ENCODE results near the gene ST3GAL4.
"Not testable (repeated sequence)": the region's sequence is repeated elsewhere in the genome, so short reads cannot be mapped to it uniquely, and the experiment has no call there.

ST3GAL4 gene

DNA sequence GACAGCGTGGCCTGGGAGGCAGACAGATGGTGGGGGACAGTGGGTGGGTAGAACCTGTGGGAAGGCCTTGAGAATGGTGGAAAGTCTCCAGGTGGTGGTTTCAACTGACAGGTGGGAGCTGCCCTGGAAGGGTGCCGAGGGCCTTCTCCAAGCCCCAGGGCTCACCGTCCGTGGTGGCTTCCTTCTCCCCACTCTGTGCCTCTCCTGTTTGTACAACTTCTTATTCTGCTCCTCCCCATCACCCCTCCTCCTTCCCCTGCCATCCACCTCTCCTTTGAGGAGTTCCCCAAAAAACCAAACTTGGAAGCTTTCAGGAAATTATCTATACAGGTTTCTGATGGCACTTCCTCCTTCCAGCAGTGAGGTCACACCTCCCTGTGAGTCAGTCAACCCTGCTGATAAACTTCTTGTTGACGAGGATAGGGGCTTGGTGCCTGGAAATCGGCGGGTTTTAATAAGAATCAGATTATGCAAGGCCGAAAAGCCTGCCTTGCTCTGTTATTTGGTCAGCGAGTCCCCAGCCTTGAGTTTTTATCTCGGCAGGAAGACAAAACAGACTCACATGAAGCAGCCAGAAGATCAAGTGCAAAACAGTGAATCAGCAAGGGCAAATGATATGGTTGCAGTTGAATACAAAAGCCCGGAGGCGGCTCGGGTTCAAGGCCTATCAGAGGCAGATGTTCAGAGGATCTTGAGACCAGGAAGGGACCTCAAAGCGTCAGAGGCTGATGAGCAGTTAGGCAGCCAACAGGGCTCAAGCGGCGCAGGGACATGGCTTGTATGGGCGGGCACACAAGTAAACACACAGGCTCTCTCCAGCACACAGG is 9.5 kb upstream of the ST3GAL4 start:
- no peak for DNase-seq (ENCODE audit: low read depth in 2 of 2)

DNA sequence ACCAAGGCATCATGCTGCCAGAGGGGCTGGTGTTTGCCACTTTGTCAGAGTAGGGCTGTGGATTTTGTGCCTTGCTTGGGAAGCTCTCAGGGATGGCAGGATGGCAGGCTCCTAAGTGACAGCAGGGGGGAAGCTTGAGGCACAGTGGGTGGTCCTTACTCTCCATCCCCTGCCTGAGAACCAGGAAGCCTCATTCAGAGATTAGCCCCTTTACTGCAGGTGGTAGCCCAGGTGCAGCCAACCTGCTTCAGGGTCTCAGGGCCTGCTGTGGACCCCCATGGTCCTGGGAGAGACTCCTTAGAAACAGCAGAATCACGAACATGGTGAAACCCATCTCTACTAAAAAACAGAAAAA is 8.9 kb upstream of the ST3GAL4 start:
- no peak for DNase-seq (ENCODE audit: low read depth in 2 of 2)

DNA sequence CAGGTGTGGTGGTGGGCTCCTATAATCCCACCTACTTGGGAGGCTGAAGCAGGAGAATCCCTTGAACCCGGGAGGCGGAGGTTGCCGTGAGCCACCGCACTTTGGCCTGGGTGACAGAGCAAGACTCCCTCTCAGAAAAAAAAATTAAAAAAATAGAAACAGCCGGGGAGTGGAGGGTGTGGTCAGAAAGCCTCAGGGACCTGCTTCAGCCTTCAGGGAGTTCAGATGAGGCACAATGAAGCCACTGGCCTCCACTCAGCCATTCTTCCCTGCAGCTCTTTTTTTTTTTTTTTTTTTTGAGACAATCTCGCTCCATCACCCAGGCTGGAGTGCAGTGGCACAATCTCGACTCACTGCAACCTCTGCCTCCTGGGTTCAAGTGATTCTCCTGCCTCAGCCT is 8.5 kb upstream of the ST3GAL4 start:
- not testable (repeated sequence) for DNase-seq (ENCODE audit: low read depth in 2 of 2)

DNA sequence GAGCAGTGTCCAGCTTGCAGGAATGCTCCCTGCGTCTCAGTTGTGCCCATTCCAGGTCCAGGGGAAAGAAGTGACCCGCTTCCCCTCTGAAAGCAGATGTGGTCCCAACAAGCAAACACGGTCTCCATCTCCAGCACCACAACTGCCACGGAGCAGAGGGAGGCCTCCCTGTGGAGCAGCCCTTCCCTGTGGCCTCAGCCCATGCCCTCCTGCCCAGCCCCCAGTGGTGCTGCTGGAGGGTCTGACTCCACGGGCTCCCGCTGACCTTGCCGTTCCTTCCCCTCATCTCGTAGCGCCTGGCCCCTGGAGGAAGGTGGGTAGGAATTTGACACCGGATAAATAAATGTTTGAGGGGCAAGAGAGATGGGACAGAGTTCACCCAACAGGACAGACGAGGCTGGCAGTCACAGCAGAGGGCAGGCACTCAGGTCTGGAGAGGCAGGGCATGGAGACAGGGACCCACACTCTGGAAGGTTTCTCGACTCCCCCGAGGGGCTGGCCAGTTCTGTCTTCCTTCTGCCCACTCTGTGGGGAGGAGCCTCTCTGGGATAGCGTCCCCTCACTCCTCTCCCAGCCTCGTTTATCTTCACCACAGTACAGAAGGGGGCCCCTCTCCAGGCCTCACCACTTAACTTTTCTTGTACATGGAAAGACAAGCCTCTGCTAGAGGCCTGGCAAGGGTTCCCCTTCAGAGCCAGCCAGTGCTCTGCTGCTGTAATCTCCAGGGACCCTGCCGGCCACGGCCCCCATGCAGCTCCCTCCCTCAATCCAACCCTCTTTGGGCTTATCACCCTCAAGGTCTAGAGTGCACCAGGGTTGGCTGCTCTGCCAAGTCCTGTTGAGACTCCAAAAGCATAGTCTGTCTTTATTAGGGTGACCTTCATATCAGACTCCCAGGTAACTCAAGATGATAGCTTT is 7.5 kb upstream of the ST3GAL4 start:
- DNase-seq (ENCODE audit: low read depth in 2 of 2) = no peak

DNA sequence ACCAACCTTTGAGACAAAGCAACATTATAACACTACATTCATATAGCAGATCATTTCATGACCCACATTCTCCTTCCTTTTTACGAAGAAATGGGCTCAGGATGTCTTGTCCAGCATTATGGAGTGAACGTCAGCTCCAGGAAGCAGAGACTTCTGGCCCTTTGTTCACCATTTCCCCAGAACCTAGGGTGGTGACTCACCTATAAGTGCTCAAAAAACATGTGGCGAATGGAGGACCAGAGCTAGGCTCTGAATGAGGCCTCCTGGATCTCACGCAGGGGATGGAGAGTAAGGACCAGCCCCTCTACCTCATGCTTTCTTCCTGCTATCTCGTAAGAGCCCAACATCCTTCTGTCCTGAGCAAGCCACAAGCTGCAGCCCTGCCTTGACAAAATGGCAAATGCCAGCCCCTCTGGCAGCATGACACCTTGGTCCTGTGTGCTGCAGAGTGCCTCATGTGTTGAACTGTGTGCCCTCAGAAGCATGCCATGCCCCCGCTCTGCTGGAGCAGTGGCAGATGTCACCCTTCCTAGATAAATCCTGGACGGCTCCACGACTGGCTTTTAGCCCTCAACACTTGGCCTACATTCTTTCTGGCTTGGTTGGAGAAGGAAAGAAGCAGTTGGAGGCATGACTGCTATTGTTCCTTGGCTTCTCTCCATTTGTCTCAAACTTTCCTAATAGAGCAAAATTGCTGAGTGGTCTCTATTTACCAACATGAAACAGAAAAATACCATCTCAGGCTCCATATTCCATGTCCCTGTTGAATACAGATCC is 6.5 kb upstream of the ST3GAL4 start:
- no peak for DNase-seq (ENCODE audit: low read depth in 2 of 2)

DNA sequence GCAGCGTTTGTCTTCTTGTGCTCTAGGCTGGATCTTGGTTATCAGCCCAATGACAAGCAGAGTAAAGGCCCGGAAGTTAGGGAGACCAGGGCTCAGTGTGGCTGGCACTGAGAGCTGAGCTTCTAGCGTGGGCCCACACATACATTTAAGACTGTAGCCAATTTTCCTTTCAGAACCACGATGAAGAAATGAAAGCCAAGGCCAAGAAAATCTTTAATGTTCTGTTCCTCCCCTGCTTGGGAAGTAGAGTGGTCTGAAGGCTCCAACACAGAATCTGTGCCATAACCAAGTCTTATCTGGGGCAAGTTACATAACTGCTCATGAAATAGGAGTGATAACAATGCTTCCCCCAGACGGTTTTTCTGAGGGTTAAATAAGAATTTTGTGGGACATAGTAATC is 4.7 kb upstream of the ST3GAL4 start:
- no peak for DNase-seq (ENCODE audit: low read depth in 2 of 2)

DNA sequence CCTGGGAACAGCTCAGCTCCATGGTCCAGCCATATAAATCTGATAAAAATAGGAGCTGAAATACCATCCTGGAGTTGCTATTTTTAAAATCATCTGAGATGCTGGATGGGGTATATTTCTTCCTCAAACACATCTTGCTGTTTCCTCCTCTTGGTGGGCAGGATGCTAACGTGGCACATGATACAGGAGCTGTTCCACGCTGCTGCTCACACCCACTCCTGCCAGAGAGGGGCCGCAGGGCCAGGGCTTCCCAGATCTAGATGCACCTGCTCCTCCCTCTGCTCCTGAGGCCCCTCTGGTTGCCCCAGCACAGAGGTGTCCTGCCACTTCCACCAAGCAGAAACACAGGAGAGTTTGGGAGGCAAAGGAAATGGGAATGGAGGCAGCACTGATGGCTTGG is 3.3 kb upstream of the ST3GAL4 start:
- DNase-seq (ENCODE audit: low read depth in 2 of 2) = no peak

DNA sequence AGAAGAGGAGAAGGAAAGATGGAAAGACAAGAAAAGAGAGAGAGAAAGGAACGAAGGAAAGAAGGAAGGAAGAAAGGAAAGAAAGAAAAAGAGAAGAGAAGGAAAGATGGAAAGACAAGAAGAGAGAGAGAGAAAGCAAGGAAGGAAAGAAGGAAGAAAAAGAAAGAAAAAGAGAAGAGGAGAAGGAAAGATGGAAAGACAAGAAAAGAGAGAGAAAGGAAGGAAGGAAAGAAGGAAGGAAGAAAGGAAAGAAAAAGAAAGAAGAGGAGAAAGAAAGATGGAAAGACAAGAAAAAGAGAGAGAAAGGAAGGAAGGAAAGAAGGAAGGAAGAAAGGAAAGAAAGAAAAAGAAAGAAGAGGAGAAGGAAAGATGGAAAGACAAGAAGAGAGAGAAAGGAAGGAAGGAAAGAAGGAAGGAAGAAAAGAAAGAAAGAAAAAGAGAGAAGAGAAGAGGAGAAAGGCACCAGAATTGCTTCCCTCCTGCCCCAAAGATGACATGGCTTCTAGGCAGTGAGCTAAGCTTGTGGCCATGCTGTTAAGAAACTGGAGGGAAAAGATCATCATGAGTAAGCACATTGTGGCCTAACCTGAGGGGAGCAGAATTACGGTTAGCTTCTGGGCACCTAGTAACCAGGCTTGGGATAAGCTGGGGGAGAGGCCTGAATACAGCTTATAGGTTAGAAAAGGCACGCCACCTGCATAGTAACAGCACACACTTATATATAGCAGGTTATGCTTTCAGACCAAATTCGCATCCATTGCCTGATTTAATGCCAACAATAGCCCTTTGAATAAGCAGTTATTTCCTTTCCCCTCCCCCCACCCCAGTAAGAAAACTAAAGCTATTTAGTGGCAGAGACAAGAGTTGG is 2.3 kb upstream of the ST3GAL4 start:
- no peak for DNase-seq (ENCODE audit: low read depth in 2 of 2)

DNA sequence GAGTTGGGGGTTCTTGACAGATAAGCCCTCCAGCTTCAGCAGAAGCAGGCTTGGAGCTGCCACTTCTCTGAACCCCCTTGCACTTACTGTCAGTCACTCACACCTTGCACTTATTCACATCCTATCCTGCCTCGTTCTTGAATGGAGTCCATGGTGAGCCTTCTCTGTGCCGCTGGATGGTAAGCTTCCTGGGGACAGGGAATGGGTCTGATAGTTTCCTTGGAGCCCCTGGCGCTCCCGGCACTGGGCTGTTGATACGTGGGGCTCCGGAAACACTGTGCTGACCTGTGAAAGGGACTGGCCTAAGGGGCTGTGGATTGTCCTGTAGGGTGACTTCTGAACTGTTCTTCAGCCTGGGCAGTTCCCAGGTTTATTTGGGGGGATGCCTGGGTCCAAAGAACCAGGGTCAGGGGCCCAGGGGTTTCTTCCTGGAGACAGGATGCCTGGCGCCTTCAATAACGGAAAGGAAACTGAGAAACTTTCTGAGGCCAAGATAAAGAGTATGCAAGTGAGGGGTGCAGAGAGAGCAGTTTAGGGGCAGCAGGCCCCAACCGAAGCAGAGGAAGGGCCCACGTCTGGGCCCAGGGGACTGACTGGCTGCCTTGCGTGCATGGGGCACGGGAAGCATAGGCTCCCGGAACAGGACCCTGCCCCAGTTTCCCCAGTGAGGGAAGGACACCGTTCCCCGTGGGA is 709 bp upstream of the ST3GAL4 start:
- DNase-seq (ENCODE audit: low read depth in 2 of 2) = no peak

DNA sequence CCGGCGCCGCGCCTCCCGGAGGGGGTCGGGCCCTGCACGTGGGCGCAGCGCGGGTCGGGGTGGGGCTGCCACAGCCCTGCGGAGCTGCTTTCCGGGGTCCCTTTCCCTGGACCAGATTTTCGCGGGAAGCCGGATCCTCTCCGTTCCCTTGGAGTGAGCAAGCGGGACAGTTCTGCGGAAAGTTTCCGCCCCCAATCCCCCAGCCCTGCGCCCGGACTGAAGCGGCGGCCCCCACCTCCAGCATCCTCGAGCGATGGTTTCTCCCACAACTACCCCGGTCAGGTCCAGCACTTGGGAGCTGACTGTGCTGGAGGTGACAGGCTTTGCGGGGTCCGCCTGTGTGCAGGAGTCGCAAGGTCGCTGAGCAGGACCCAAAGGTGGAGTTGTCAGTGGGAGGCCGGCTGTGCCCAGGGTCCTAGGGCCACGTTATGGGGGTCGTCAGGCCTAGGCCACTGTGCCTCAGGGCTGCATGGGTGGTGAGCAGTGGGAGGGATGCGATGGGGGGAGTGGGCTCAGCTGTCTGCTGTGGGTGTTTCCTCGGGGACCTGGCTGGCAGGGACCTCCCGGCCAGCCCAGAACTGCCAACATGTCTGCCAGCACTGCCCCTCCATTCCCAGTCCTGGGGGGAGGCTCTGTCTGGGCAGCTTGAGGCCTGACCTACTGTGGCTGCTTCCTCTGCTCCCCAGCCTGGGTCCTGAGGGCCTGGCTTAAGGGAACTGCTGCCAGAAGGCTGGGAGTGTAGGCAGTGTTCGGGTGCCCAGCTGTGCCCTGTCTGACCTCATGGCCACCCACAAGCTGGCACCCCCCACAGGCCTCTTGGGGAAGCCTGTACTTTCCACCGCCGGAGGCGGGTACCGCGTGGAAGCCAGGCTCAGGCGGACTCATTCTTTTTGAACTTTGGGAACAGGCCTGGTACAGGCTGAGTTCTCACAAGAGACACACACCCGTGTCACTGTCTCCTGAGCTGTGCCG is 726 bp downstream of the ST3GAL4 start:
- DNase-seq (ENCODE audit: low read depth in 2 of 2) = no peak

DNA sequence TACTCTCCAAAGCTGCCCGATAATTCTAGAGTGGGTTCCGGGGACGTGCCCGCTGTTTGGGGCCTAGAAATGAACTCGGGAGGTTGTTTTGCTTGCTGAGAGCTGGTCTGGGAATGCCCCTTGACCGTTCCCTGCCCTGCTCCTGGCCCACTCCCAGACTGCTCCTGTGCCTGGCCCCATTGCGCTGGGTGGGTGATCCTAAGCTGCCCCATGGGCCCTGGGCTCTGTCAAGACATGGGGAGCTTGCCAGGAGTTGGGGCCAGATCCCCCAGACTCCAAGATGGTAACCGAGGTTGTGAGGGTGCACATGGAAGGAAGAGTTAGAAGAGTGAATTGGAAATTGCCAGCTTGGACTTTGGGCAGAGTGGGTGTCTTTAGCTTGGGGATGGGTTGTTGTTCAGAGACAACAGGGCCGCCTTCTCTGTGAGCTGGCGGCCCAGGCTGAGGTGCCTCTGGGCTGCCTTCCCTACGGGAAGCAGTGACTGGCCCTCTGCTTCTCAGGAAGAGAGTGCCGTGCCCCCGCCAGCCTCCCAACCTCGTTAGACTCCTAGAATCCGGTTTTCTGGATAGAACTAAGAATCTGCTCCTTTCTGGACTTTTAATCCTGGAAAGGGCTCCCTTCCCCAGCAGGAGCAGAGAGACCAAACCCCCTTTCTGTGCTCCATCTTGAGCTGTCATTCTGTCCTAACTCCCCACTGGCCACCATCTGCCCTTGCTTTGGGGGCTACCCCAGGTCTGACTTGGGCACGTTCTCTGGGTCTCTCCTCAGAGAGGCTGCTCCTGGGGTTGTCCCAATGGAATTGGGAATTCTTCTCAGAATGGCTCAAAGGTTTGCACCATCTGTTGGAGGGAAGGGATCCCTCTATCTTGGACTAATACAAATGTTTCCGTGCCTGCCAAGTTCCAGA is 1.8 kb downstream of the ST3GAL4 start:
- DNase-seq (ENCODE audit: low read depth in 2 of 2) = no peak

DNA sequence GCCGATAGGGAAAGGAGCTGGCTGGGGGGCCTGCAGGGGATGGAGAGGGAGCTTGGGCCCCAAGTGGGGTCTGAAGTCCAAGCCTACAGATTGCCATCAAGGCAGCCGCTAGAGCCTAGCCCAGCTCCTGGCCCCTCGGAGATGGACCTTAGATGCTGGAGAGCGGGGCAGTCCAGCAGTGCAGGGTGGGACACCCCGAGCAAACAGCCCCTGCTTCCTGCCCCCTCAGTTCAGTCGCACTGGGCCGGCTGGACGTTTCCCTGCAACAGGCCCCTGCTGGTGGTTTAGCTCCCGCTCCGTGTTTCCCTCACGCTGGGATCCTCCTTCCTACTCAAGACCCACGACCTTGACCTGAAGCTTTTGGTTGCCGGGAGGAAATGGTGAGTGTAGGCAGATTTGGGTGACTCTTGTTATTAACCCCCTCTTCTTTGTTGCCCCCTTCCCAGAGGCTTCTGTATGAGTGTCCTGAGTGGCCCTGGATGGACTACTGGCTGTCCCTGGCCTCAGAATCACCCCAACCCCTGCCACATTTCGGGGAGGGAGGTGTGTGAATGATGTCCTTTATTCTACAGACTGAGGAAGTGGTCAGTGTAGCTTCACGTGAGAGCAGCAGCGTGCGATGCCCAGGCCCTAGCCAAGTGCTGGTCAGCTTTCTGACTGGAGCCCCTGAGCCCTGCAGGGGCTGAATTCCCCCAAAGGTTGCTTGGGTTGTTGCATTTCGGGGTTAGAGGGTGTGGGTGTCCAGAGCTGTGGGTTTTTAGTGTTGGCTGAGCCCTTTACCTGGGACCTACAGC is 2.7 kb downstream of the ST3GAL4 start:
- DNase-seq (ENCODE audit: low read depth in 2 of 2) = no peak

DNA sequence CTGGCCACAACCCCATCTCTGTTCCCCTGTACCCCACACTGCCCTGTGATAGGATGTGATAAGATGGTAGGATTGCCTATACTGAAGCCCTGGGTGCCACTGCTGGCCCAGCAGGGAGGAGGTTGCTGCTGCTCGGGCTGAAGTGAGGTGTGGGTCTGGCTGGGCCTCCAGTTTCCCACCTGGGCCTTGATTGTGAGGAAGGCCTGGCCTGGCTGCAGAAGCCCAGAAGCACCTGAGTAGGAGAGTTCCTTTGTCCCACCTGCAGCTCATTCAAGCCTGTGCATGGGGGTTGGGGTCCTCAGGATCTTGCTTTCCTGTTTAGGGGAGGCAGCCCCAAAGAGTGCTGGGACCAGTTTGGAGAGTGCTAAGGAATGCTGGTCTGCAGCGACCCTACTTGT is 3.3 kb downstream of the ST3GAL4 start:
- DNase-seq (ENCODE audit: low read depth in 2 of 2) = no peak

DNA sequence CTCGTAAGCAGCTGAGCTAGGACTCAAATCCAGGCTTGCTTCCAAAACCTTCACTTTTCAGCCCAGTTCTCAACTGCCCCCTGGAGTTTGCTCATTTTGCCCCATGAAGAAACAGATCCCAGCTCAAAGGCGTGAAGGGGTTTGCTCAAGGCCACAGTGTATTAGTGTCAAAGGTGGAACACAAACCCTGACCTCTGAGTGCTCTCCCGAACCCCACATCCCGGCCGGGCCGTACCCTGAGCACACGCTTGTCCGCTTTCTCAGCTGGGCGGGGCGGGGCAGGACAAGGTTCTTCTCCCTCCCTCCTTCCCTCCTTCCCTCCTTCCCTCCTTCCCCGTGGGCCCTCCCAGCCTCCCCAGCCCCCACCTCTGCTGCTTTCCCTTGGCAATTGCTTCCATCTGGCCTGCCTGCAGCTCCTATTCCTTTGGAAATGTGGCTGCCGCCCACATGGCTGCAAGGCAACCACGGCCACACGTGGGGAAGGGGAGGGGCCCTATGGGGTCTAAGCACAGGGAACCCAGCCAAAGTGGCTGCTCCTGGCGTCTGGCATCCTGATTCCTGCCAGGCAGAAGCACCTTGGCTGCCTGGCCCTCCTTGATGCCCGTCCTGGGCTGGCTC is 4.1 kb downstream of the ST3GAL4 start:
- no peak for DNase-seq (ENCODE audit: low read depth in 2 of 2)

DNA sequence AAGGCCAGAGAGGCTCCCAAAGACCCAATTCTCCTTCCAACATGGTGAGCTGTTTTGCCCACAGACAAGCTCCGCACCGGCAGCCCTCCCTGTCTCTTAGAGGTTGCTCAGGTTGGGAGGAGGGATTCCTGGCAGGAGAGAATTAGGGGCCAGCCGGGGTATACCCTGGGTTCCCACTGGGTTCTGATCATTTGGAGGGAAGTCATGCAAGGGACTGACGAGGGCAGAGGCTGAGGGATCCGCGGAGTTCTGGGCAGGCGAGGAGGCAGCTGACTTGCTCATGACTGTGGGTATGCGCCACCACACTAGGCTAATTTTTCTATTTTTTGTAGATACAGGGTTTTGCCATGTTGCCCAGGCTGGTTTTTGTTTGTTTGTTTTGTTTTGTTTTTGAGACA is 4.6 kb downstream of the ST3GAL4 start:
- DNase-seq (ENCODE audit: low read depth in 2 of 2) = no peak

DNA sequence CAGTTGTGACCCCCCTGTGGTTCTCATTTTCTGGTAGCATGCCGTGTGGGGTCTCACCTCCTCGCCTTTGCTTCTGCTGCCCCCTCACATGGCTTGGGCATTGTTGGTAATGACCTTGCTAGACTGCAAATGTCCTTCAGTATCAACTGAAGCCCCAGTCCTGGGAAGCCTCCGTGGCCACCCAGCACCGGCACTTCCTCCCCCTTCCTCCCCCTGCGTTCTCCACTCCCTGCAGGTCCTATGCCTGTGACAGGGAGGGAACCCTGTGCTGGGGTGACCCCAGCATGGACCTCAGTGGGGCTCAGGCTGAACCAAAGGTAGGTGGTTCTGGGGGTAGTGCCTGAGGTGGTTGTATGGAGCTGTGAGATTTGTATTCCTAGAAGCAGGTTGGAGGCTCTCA is 5.9 kb downstream of the ST3GAL4 start:
- DNase-seq (ENCODE audit: low read depth in 2 of 2) = no peak
